Right ventricle myocardium superior (tissue), 1 donor: ENCODE results near the gene GPC6. TPM values are rescaled to one million over a fixed set of nuclear protein-coding genes. Genes with fewer than 3 reads are reported as not detected.

Experiments
- ATAC-seq: fragments of 200-7000 bp; cut with Tn5 transposase; one replicate; pipeline ENCODE4 v1.9.1; 2020; ENCODE audit warnings: mild to moderate bottlenecking; ENCODE audit not compliant: poor library complexity
- DNase-seq: peaks from one replicate; pipeline ENCODE4 v3.0.0-alpha.2; 2020
- intact Hi-C: fragments of 100-400 bp; cut with DNase I; formaldehyde crosslinking; loops from one replicate; pipeline ENCODE4 v1.11.2; 2022
- total RNA-seq: library from RNA; stranded (reverse); fragmentation: NEBNext Ultra II Directional; extraction: Animal tissue kit (Norgen Biotek cat#: 25700); gene quantifications from one replicate; pipeline ENCODE4 v1.2.1, GENCODE V29; 2021
- donor health status: DM: no; HTN: yes; CAD: no; lungs with severe emphysema.

Gene GPC6
- total RNA-seq, 1 donor from 2014 or later: 3.3 TPM

- intact Hi-C loops: no loop called here
- DNase-seq (no peak), ATAC-seq (no peak)
Measured at GRCh38 chr13:93727211-93728141, 500.9 kb downstream of the GPC6 start.

GRCh38 chr13:93729383-93729782, 502.8 kb downstream of the GPC6 start:
- DNase-seq (no peak), ATAC-seq (no peak)
- intact Hi-C loops: no loop called here

DNA sequence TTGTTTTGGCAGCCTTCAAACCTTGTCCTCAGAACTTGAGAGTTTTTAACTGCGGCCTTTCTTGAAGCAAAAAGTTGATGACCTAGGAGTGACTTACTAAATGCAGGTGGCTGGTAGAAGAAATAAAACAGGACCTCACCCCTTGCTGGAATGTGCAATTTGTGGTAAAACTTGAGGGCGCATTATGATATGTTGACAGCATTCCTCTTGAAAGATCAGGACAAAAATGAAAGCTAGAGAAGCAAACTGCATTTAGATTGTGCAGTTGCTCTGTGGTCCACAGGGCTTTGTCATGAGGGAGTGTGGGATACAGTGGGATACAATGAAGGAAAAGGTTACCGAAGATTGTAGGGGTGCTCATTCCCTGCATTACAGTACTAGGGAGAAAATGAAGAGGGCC, 504.2 kb downstream of the GPC6 start:
- ATAC-seq (no peak), DNase-seq (no peak)
- intact Hi-C loops: no loop called here

DNA sequence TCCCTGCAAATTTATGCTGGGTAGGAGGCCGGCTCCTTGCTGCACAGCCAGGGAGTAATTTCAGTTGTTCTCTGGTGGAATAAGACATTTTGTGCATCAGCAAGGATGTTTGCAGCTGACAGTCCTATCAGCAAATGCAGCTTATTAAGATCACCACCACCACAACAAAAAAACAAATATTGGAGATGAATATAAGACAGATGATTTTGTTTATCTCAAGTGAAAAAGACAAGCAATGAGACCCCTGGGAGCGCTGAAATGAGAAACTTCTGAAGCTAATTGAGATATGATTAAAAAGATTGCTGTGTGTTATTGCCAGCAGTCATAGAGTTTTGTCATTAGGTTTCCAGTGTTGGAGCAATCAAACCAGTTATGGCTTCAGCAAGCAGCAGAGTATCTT, 505.6 kb downstream of the GPC6 start:
- no peak for DNase-seq
- intact Hi-C loops: no loop called here
- no peak for ATAC-seq

GRCh38 chr13:93736081-93736480, 509.5 kb downstream of the GPC6 start:
- ATAC-seq: no peak
- DNase-seq: no peak
- intact Hi-C loops: no loop called here

DNA sequence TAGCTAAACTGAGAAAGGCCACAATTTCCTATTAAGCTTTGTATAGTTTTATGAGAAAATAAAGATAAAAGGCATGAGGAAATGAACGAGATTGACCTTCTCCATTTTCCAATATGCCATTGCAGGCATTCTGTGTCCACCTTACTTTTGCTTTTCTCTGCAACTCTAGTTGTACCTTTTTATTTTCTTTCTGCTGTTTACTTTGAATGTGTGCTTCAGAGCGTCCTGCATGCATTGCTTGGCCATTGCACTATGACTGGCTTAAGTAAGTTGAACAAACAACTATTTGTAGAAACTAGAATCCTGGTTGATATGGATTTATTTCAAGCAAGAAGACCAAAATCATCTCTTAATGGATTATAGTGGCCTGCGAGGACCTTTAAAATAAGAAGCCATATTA, 510.3 kb downstream of the GPC6 start:
- intact Hi-C loops: no loop called here
- DNase-seq (no peak), ATAC-seq (no peak)

DNA sequence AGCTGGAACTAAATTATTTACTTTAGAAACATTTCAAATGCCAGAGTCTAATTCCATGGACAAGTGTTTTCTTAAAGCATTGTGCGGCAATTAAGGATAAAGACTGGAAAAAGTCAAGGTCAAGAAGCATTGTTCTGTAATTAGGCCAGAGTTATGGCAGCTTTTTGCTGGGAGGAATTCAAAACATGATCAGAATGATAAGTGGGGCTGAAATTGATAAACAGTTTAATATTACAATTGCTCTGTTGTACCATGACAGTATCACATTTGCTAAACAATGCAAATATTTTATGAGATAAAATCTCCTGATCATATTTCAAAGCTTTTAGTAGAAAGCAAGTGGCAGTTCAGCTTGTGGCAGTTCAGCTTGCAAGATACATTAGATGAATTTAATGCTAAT, 513.7 kb downstream of the GPC6 start:
- no peak for DNase-seq
- intact Hi-C loops: no loop called here

DNA sequence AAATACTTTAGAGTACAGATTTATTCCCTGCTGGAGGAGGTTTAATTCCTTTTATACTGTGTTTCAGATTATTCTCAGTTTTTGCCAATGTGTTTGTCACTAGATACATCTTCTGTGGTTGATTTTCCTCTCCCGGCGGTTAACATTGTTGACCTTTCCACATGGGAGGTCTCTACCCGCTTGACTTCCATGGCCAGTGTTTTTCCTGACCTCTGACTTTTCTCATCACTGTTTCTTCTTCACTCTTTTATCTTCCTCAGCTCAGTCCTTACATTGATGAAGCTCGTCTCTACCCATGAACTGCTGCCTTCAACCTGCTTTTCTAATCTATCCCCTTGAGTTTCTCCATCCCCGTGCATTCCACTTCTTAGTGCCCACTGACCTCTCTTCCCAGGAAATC, 517.4 kb downstream of the GPC6 start:
- no peak for DNase-seq
- no peak for ATAC-seq
- intact Hi-C loops: no loop called here

More for the DNA sequence above, 513.7 kb downstream of the GPC6 start:
- no peak for ATAC-seq

DNA sequence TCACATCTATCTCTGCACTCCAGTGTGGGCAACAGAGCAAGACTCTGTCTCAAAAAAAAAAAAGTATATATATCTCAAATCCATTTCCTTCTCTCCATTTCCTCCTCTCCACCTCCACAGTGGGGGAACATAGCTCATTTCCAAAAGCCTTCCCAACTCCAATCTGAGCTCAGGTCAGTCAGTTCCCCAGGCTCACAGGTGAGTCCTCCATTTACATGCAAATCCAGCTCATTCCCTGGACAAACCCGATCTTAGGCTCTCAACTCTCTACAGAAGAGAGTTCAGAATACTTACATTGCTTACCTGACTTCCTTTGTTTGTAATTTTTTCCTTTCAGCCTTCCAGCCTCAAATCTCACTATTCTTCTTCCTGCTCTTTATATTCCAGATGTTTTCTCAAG, 518.3 kb downstream of the GPC6 start:
- ATAC-seq (no peak), DNase-seq (no peak)
- intact Hi-C loops: no loop called here

GRCh38 chr13:93745884-93746283, 519.3 kb downstream of the GPC6 start:
- DNase-seq (no peak), ATAC-seq (no peak)
- intact Hi-C loops: no loop called here

- DNase-seq: no peak
- no peak for ATAC-seq
- intact Hi-C loops: no loop called here
Measured at GRCh38 chr13:93746589-93746988, 520.0 kb downstream of the GPC6 start.

GRCh38 chr13:93750676-93751075, 524.1 kb downstream of the GPC6 start:
- ATAC-seq: no peak
- intact Hi-C loops: no loop called here
- DNase-seq: no peak

DNA sequence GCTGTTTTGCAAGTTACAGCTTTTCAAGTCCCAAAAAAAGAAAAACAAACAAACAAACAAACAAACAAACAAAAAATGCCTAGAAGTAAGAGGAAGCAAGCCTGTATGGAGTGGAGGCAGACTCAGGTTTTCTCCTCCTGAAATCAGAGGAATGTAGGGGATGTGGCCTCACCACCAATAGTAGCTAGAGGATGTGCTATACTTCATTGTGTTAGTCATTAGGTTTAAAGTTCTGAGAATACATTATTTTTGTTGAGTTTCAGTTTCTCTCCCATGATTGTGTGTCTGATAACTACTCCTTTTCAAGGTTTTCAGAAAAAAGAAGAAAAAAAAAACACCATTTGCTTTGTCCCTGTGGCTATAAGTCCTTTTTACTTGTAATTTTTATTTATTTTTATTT, 524.5 kb downstream of the GPC6 start:
- DNase-seq (no peak), ATAC-seq (no peak)
- intact Hi-C loops: no loop called here

- intact Hi-C loops: no loop called here
- ATAC-seq (peak; percentile 81), DNase-seq (no peak)
Measured at GRCh38 chr13:93752541-93752940, 525.9 kb downstream of the GPC6 start.

DNA sequence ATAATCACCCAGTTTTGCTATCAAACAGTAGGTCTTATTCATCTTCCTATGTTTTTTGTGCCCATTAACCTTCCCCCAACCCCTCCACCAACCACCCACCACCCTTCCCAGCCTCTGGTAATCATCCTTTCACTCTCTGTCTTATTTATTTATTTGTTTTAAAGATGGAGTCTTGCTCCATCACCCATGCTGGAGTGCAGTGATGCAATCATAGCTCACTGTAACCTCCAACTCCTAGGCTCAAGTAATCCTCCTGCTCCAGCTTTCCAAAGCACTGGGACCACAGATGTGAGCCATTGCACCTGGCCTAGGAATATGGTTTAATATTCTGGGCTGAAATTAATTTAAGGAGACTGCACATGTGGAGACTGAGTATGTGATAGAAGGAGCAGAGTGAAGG, 527.0 kb downstream of the GPC6 start:
- no peak for ATAC-seq
- no peak for DNase-seq
- intact Hi-C loops: no loop called here

DNA sequence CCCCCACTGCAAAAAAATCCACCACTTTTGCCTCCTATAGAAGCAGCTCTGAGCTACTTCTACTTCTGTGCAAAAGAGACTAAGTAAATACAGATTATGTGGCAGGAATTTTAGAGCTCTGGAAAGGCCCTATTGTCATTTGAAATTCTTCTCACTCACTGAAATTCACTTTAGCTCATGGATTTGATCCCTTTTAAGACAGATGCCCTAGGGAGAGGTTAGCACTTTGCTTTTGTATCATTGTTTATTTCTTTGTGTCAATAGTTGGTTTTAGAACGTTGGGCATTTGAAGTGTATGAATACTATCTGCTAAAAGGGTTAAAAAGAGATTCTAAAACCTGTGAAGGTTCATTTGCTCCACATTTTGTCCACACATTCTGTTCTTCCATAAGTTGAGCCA, 528.7 kb downstream of the GPC6 start:
- no peak for ATAC-seq

GRCh38 chr13:93758575-93758974, 532.0 kb downstream of the GPC6 start:
- ATAC-seq: no peak
- DNase-seq: no peak
- intact Hi-C loops: no loop called here

More for the DNA sequence above, 528.7 kb downstream of the GPC6 start:
- DNase-seq: no peak
- intact Hi-C loops: no loop called here

DNA sequence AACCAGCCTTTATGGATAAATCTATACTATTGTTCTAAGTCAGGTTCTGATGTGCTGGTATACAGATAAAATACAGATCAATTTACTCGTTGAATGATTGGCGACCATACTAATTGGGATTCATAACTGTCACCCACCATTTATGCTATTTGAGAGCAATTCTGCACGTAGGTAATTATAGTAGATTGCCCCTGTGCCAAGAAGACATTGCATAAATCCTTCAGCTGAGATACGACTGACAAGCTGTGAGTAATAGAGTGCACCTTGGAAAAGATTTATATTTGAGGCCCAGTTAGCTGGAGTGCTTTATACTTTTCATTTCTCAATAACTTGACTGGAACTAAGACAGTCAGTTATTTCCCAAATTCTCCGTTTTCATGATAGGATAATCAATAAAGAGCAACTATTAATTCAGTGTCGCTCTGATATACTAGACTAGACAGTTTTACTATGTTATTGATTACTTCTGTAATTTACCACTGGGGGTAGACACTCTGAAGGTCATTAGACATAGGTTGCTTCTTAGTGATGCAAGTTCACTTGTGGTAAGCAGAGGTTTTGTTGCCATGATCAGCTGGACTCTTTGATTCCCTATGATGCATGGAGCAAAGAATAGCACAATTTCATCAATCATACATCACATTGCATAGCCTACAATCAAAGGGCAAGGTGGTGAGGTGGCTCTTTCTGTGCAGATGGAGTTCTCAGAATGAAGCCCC, 536.3 kb downstream of the GPC6 start:
- ATAC-seq (no peak), DNase-seq (no peak)
- intact Hi-C loops: no loop called here

GRCh38 chr13:93765062-93765461, 538.5 kb downstream of the GPC6 start:
- ATAC-seq: no peak
- intact Hi-C loops: no loop called here
- DNase-seq: no peak

GRCh38 chr13:93765811-93766210, 539.2 kb downstream of the GPC6 start:
- intact Hi-C loops: no loop called here
- no peak for ATAC-seq
- DNase-seq: no peak
